ENCODE measurements around the gene NELL1. TPM values are rescaled to one million over a fixed set of nuclear protein-coding genes. Genes with fewer than 3 reads are reported as not detected.

The NELL1 gene
- total RNA-seq, 1 donor from 2014 or later = not detected

DNA sequence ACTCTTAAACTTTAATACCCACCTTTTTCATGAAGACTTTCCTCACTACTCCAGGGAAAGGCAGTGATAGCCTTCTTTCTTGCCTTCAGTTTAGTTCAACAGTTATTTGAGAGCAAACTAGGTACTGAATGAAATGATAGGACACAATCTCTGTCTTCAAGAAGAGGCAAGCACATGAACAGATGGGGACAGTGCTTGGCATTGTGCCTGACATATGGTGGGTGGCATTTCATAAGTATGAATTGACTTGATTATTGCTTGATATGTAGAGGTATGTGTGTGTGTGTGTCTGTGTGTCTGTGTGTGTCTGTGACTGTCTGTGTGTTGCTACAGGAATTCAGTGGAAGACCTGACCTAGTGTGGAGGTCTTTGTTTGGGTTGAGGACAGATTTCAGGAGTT, 504.1 kb downstream of the NELL1 start:
- DNase-seq (ENCODE audit: extremely low spot score, unreplicated experiment) = no peak
- Mint-ChIP-seq H3K27me3 (ENCODE audit: unreplicated experiment) (no peaks in the 10 kb centered on the region), H3K36me3 (ENCODE audit: unreplicated experiment) (no peaks in the 10 kb centered on the region), H3K9me3 (ENCODE audit: unreplicated experiment) (no peaks in the 10 kb centered on the region), H3K27ac (ENCODE audit: unreplicated experiment) (no peak overlapping the region), H3K4me1 (ENCODE audit: unreplicated experiment) (no peaks in the 10 kb centered on the region), H3K4me3 (ENCODE audit: unreplicated experiment) (no peak overlapping the region)
- TF ChIP-seq, protein P1, sequence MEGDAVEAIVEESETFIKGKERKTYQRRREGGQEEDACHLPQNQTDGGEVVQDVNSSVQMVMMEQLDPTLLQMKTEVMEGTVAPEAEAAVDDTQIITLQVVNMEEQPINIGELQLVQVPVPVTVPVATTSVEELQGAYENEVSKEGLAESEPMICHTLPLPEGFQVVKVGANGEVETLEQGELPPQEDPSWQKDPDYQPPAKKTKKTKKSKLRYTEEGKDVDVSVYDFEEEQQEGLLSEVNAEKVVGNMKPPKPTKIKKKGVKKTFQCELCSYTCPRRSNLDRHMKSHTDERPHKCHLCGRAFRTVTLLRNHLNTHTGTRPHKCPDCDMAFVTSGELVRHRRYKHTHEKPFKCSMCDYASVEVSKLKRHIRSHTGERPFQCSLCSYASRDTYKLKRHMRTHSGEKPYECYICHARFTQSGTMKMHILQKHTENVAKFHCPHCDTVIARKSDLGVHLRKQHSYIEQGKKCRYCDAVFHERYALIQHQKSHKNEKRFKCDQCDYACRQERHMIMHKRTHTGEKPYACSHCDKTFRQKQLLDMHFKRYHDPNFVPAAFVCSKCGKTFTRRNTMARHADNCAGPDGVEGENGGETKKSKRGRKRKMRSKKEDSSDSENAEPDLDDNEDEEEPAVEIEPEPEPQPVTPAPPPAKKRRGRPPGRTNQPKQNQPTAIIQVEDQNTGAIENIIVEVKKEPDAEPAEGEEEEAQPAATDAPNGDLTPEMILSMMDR (IDR thresholded peaks at IDR 0.05) = no peak

DNA sequence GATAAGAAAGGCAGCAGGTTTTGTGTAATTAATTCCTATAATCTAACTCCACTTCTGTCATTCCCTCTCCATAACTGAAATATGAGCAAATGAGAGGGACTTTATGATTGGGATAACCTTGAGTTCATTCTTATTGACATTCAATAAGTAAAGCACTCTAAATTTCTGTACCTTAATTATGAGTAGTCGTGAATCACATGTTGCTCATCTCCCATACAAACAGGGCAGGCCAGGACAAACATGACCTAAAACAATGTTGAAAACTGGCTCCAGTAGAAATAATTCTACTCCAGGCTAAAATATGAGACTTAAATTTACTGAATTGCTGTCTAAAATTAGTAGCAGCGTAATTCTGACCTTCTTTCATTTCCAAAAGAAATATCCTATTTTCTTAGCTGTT, 505.4 kb downstream of the NELL1 start:
- Mint-ChIP-seq H3K9me3 (ENCODE audit: unreplicated experiment) (no peaks in the 10 kb centered on the region), H3K36me3 (ENCODE audit: unreplicated experiment) (no peaks in the 10 kb centered on the region), H3K27me3 (ENCODE audit: unreplicated experiment) (no peaks in the 10 kb centered on the region), H3K27ac (ENCODE audit: unreplicated experiment) (no peak overlapping the region), H3K4me3 (ENCODE audit: unreplicated experiment) (no peak overlapping the region), H3K4me1 (ENCODE audit: unreplicated experiment) (no peaks in the 10 kb centered on the region)
- TF ChIP-seq, protein P1 (IDR thresholded peaks at IDR 0.05) = no peak
- DNase-seq (ENCODE audit: extremely low spot score, unreplicated experiment) = no peak

DNA sequence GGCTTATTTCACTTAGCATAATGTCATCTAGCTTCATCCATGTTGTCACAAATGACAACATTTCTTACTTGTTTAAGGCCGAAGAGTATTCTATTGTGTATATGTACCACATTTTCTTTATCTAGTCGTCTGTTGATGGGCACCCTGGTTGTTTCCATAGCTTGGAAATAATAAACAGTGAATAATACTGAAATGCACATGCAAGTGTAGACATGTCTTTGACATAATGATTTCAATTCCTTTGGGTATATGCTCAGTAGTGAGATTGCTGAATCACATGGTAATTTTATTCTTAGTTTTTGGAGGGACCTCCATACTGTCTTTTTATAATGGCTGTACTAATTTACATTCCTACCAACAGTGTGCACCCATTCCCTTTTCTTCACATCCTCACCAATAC, 508.0 kb downstream of the NELL1 start:
- H3K4me3 Mint-ChIP-seq (ENCODE audit: unreplicated experiment) = no peak overlapping the region
- no peak overlapping the region for H3K27ac Mint-ChIP-seq (ENCODE audit: unreplicated experiment)
- no peaks in the 10 kb centered on the region for H3K36me3 Mint-ChIP-seq (ENCODE audit: unreplicated experiment)
- H3K9me3 Mint-ChIP-seq (ENCODE audit: unreplicated experiment) = no peaks in the 10 kb centered on the region
- TF ChIP-seq, protein P1 (IDR thresholded peaks at IDR 0.05) = no peak
- H3K27me3 Mint-ChIP-seq (ENCODE audit: unreplicated experiment) = no peaks in the 10 kb centered on the region
- DNase-seq (ENCODE audit: extremely low spot score, unreplicated experiment) = no peak
- no peaks in the 10 kb centered on the region for H3K4me1 Mint-ChIP-seq (ENCODE audit: unreplicated experiment)

DNA sequence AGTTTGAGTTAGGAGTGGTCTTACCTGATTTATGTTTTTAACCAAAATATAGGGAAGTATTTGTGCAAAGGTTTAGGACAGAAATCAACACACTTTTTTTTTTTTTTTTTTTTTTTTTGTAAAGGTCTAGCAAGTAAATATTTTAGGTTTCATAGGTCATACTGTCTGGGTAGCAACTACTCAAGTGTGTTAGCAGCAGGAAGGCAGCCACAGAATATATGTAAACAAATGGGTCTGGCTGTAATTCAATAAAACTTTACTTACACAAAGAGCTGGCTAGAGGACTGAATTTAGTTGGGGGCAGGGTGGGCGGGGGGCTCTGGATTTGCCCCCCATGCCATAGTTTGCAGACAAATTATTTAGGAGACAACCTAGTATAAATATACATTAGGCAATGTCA, 510.4 kb downstream of the NELL1 start:
- DNase-seq (ENCODE audit: extremely low spot score, unreplicated experiment) = no peak
- Mint-ChIP-seq H3K36me3 (ENCODE audit: unreplicated experiment) (no peaks in the 10 kb centered on the region), H3K27ac (ENCODE audit: unreplicated experiment) (no peak overlapping the region), H3K9me3 (ENCODE audit: unreplicated experiment) (no peaks in the 10 kb centered on the region), H3K27me3 (ENCODE audit: unreplicated experiment) (no peaks in the 10 kb centered on the region), H3K4me1 (ENCODE audit: unreplicated experiment) (no peaks in the 10 kb centered on the region), H3K4me3 (ENCODE audit: unreplicated experiment) (no peak overlapping the region)
- TF ChIP-seq, protein P1 (IDR thresholded peaks at IDR 0.05) = no peak

DNA sequence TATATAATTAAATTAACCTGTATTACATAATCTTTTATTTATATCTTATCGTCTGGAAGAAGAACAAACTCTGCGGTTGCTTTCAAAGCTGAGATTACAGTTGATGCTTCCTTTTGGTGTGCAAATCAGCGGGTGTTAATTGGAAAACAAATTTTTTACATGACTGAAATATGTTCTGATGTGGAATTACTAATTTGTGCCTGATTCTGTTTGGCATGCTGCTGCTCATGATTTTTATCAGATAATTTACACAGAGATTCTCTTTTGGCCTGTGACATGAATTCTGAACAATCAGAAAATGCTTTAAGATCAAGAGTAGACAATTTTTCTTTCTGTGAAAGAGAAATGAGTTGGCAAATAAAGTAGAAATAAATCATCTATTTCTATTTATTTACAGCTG, 510.8 kb downstream of the NELL1 start:
- Mint-ChIP-seq H3K36me3 (ENCODE audit: unreplicated experiment) (no peaks in the 10 kb centered on the region), H3K27ac (ENCODE audit: unreplicated experiment) (no peak overlapping the region), H3K4me1 (ENCODE audit: unreplicated experiment) (no peaks in the 10 kb centered on the region), H3K27me3 (ENCODE audit: unreplicated experiment) (no peaks in the 10 kb centered on the region), H3K9me3 (ENCODE audit: unreplicated experiment) (no peaks in the 10 kb centered on the region), H3K4me3 (ENCODE audit: unreplicated experiment) (no peak overlapping the region)
- TF ChIP-seq, protein P1 (IDR thresholded peaks at IDR 0.05) = no peak
- no peak for DNase-seq (ENCODE audit: extremely low spot score, unreplicated experiment)

All from osteocyte (in vitro differentiated cells).